Keratinocyte (primary cell): Measurements from ENCODE around the gene MAP2K4.

Experiments used
- EZH2 ChIP-seq: IDR thresholded peaks from one replicate; pipeline ENCODE4 v1.6.1; 2012; ENCODE audit warnings: inconsistent platforms, mild to moderate bottlenecking, low read length, moderate library complexity
- TF ChIP-seq, protein P1 (sequence below), 3 experiments: IDR thresholded peaks in 1 of 3; conservative IDR thresholded peaks in 1 of 3; optimal IDR thresholded peaks in 1 of 3; 2 replicates in 2 of 3; 3 replicates in 1 of 3; pipeline versions ENCODE3 to v1.5.1; 2011; ENCODE audit warnings: low read length in 3 of 3, mild to moderate bottlenecking in 3 of 3, moderate library complexity in 2 of 3, control low read depth in 1 of 3, inconsistent platforms in 1 of 3; ENCODE audit not compliant: insufficient read depth in 2 of 3; ENCODE audit errors: extremely low read depth in 1 of 3

GRCh38 chr17:12114686-12115418 is 94.2 kb downstream of the MAP2K4 start:
- TF ChIP-seq, protein P1, sequence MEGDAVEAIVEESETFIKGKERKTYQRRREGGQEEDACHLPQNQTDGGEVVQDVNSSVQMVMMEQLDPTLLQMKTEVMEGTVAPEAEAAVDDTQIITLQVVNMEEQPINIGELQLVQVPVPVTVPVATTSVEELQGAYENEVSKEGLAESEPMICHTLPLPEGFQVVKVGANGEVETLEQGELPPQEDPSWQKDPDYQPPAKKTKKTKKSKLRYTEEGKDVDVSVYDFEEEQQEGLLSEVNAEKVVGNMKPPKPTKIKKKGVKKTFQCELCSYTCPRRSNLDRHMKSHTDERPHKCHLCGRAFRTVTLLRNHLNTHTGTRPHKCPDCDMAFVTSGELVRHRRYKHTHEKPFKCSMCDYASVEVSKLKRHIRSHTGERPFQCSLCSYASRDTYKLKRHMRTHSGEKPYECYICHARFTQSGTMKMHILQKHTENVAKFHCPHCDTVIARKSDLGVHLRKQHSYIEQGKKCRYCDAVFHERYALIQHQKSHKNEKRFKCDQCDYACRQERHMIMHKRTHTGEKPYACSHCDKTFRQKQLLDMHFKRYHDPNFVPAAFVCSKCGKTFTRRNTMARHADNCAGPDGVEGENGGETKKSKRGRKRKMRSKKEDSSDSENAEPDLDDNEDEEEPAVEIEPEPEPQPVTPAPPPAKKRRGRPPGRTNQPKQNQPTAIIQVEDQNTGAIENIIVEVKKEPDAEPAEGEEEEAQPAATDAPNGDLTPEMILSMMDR (optimal IDR thresholded peaks at IDR 0.05 in 1 of 3, IDR thresholded peaks at IDR 0.05 in 1 of 3, conservative IDR thresholded peaks at IDR 0.05 in 1 of 3; ENCODE audit: extremely low read depth in 1 of 3, insufficient read depth in 2 of 3, low read length in 3 of 3): no peak
- TF ChIP-seq EZH2: no peak
